Left kidney (tissue), 2 donors: ENCODE results near the gene MTSS2. TPM values are rescaled to one million over a fixed set of nuclear protein-coding genes. Genes with fewer than 3 reads are reported as not detected.
"Not testable (repeated sequence)": the region's sequence is repeated elsewhere in the genome, so short reads cannot be mapped to it uniquely, and the experiment has no call there.

Experiments used
- DNase-seq: peaks from one replicate; pipeline ENCODE4 v3.0.0-alpha.2; 2013
- polyA plus RNA-seq: library from polyadenylated mRNA; unstranded; fragments of 120-200 nt; gene quantifications from one replicate; pipeline ENCODE4 v1.2.1, GENCODE V29; 2013; ENCODE audit not compliant: insufficient read length

The MTSS2 gene
- polyA plus RNA-seq, 1 donor: 41.6 TPM

GRCh38 chr16:70674221-70675014, 11.4 kb downstream of the MTSS2 start:
- no peak for DNase-seq

GRCh38 chr16:70670938-70671337, 14.9 kb downstream of the MTSS2 start:
- DNase-seq: not testable (repeated sequence)

- DNase-seq: no peak
Measured at GRCh38 chr16:70670175-70670574, 15.7 kb downstream of the MTSS2 start.

- DNase-seq: no peak
Measured at GRCh38 chr16:70665806-70666735, 19.8 kb downstream of the MTSS2 start.

- DNase-seq: no peak
Measured at GRCh38 chr16:70665113-70665694, 20.6 kb downstream of the MTSS2 start.

- DNase-seq: no peak
Measured at GRCh38 chr16:70664325-70665112, 21.3 kb downstream of the MTSS2 start.

- DNase-seq: no peak
Measured at GRCh38 chr16:70663524-70664324, 22.1 kb downstream of the MTSS2 start.

- DNase-seq: no peak
Measured at GRCh38 chr16:70662991-70663523, 22.8 kb downstream of the MTSS2 start.

- DNase-seq: no peak
Measured at GRCh38 chr16:70661918-70662641, 23.8 kb downstream of the MTSS2 start.

GRCh38 chr16:70661534-70661917, 24.3 kb downstream of the MTSS2 start:
- no peak for DNase-seq

- no peak for DNase-seq
Measured at GRCh38 chr16:70660672-70661350, 25.0 kb downstream of the MTSS2 start.

GRCh38 chr16:70659953-70660671, 25.7 kb downstream of the MTSS2 start:
- DNase-seq: no peak

- no peak for DNase-seq
Measured at GRCh38 chr16:70659546-70659945, 26.3 kb downstream of the MTSS2 start.

GRCh38 chr16:70658921-70659320, 26.9 kb downstream of the MTSS2 start:
- DNase-seq: no peak

GRCh38 chr16:70657956-70658355, 27.9 kb downstream of the MTSS2 start:
- DNase-seq: no peak

GRCh38 chr16:70656712-70657263, 29.1 kb downstream of the MTSS2 start:
- DNase-seq: no peak

GRCh38 chr16:70656065-70656711, 29.7 kb downstream of the MTSS2 start:
- DNase-seq: no peak
